Activated CD8-positive, alpha-beta memory T cell treated with anti-CD3 and anti-CD28 coated beads, Interleukin-2, amount 10 ng/mL, durations not matched to agents 7 days and 5 days (primary cell): Measurements from ENCODE around the gene TRAPPC12. TPM values are rescaled to one million over a fixed set of nuclear protein-coding genes. Genes with fewer than 3 reads are reported as not detected.
"Not testable (repeated sequence)": the region's sequence is repeated elsewhere in the genome, so short reads cannot be mapped to it uniquely, and the experiment has no call there.

Source experiments
- ATAC-seq: fragments of 150-1000 bp; cut with Tn5 transposase; one replicate; pipeline ENCODE4 v1.10.0; 2021; ENCODE audit warnings: moderate library complexity
- CTCF ChIA-PET: fragments of 350-600 bp; sonication (Branson Sonifier 250); formaldehyde crosslinking; loops from one replicate; lab custom pipeline; 2021; ENCODE audit warnings: antibody characterized with exemption; lab: Charles Lee
- DNase-seq: peaks from one replicate; pipeline ENCODE4 v3.0.0-alpha.2; 2020
- H3K27ac Mint-ChIP-seq: one replicate; pipeline ENCODE4 v1.8.0; 2021; ENCODE audit warnings: mild to moderate bottlenecking, mixed read lengths
- H3K27me3 Mint-ChIP-seq: one replicate; pipeline ENCODE4 v1.8.0; 2021; ENCODE audit warnings: mixed read lengths
- H3K36me3 Mint-ChIP-seq: one replicate; pipeline ENCODE4 v1.8.0; 2021; ENCODE audit warnings: mild to moderate bottlenecking, mixed read lengths
- H3K4me1 Mint-ChIP-seq: one replicate; pipeline ENCODE4 v1.8.0; 2021; ENCODE audit warnings: mixed read lengths
- H3K4me3 Mint-ChIP-seq: one replicate; pipeline ENCODE4 v1.8.0; 2021; ENCODE audit warnings: mild to moderate bottlenecking, moderate library complexity, mixed read lengths
- H3K9me3 Mint-ChIP-seq: one replicate; pipeline ENCODE4 v1.8.0; 2022; ENCODE audit warnings: low read depth, mixed read lengths
- total RNA-seq, 2 experiments: library from RNA; stranded (reverse); gene quantifications; one replicate each; pipeline ENCODE4 v1.2.3, GENCODE V29; 2021

Gene TRAPPC12
- total RNA-seq, 2 experiments from 2014 or later = 75.8 to 97.5 TPM

GRCh38 chr2:3354986-3355385 lies 24.5 kb upstream of the TRAPPC12 start:
- CTCF ChIA-PET = no interaction called here
- peaks cover 15% of the 10 kb centered on the region for H3K9me3 Mint-ChIP-seq
- H3K4me1 Mint-ChIP-seq = peaks cover 11% of the 10 kb centered on the region
- no peaks in the 10 kb centered on the region for H3K27me3 Mint-ChIP-seq
- ATAC-seq (no peak), DNase-seq (no peak)
- H3K27ac Mint-ChIP-seq = no peak overlapping the region
- no peak overlapping the region for H3K4me3 Mint-ChIP-seq
- H3K36me3 Mint-ChIP-seq = peaks cover 40% of the 10 kb centered on the region

DNA sequence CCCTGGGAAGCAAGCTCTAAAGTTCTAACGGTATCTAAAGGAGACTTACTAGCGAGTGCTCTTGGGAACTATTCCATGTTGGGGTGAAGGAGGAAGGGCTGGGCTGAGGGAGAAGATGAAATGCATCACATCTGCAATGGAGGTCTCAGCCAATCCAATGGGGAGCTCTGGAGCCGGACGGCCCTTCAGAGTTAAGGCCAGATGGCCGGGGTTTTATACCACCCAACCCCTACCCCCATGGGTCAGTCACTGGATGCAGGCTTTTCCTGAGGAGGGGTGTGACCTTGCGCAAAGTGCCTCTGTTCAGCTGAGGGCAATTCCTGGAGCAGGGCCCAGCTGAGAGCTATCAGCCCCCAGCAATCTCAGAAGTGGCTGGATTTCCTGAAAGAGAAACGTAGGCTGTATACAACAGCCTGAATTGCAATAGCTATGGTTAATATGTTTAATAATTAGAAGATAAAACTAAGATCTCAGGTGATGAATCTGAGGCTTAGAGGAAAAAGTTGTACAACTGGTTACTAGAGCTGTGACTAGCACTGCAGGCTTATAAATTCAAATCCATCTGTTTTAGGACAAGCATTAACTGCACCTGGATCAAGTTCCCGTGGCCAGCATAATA lies 23.4 kb upstream of the TRAPPC12 start:
- no peak overlapping the region for H3K4me3 Mint-ChIP-seq
- peaks cover 30% of the 10 kb centered on the region for H3K36me3 Mint-ChIP-seq
- H3K27ac Mint-ChIP-seq = peak overlapping the region; percentile 40
- H3K27me3 Mint-ChIP-seq = no peaks in the 10 kb centered on the region
- ATAC-seq = no peak
- H3K4me1 Mint-ChIP-seq = peaks cover 14% of the 10 kb centered on the region
- DNase-seq = no peak
- CTCF ChIA-PET = interaction anchor here (1.0 kb wide), 1 partner anchor 296 kb away, joined by 3 read pairs; no protein-coding TSS in a partner anchor
- H3K9me3 Mint-ChIP-seq = peaks cover 9% of the 10 kb centered on the region

- CTCF ChIA-PET = no interaction called here
- ATAC-seq (no peak), DNase-seq (no peak)
- Mint-ChIP-seq H3K27ac (peak overlapping the region; percentile 31), H3K36me3 (peaks cover 23% of the 10 kb centered on the region), H3K4me1 (peaks cover 20% of the 10 kb centered on the region), H3K9me3 (peaks cover 6% of the 10 kb centered on the region), H3K27me3 (no peaks in the 10 kb centered on the region), H3K4me3 (no peak overlapping the region)
Measured at GRCh38 chr2:3356799-3357198, 22.7 kb upstream of the TRAPPC12 start.

DNA sequence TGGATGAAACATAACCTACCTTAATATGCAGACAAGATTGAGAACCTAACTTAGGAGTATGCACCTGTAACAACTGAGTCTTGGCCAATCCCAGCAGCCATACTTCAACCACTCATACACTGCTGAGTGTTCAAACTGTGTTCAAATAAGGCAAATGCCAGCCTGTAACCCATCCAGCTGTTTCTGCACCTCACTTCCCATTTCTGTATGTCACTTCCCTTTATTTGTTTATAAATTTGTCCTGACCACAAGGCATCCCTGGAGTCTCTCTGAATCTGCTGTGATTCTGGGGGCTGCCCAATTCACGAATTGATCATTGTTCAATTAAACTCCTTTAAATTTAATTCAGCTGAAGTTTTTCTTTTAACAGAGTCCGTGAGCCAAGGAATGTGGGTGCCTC lies 22.0 kb upstream of the TRAPPC12 start:
- H3K4me3 Mint-ChIP-seq, H3K9me3 Mint-ChIP-seq, CTCF ChIA-PET, H3K27me3 Mint-ChIP-seq, DNase-seq, ATAC-seq, H3K27ac Mint-ChIP-seq: not testable (repeated sequence)
- Mint-ChIP-seq H3K4me1 (peaks cover 27% of the 10 kb centered on the region), H3K36me3 (peaks cover 18% of the 10 kb centered on the region)

GRCh38 chr2:3357926-3358325 lies 21.6 kb upstream of the TRAPPC12 start:
- DNase-seq (no peak), ATAC-seq (no peak)
- peaks cover 14% of the 10 kb centered on the region for H3K36me3 Mint-ChIP-seq
- CTCF ChIA-PET = no interaction called here
- H3K4me1 Mint-ChIP-seq = peaks cover 31% of the 10 kb centered on the region
- no peaks in the 10 kb centered on the region for H3K27me3 Mint-ChIP-seq
- H3K27ac Mint-ChIP-seq = no peak overlapping the region
- no peaks in the 10 kb centered on the region for H3K9me3 Mint-ChIP-seq
- H3K4me3 Mint-ChIP-seq = no peak overlapping the region

GRCh38 chr2:3361518-3362389 lies 17.7 kb upstream of the TRAPPC12 start:
- peak overlapping the region; percentile 14 for H3K27ac Mint-ChIP-seq
- no peak overlapping the region for H3K4me3 Mint-ChIP-seq
- no peaks in the 10 kb centered on the region for H3K9me3 Mint-ChIP-seq
- ATAC-seq (no peak), DNase-seq (no peak)
- no peaks in the 10 kb centered on the region for H3K27me3 Mint-ChIP-seq
- peaks cover 3% of the 10 kb centered on the region for H3K36me3 Mint-ChIP-seq
- CTCF ChIA-PET = no interaction called here
- peaks cover 38% of the 10 kb centered on the region for H3K4me1 Mint-ChIP-seq

DNA sequence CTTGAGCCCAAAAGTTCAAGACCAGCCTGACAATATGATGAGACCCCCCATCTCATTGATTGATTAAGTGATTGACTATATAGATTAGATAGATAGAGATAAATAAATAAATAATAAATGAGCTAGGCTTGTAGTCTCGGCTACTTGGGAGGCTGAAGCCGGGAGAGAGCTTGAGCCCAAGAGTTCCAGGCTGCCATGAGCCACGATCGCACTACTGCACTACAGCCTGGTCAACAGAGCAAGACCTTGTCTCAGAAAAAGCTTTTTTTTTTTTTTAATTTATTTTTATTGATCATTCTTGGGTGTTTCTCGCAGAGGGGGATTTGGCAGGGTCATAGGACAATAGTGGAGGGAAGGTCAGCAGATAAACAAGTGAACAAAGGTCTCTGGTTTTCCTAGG lies 14.3 kb upstream of the TRAPPC12 start:
- Mint-ChIP-seq H3K4me3 (no peak overlapping the region), H3K27ac (no peak overlapping the region), H3K36me3 (peaks cover 13% of the 10 kb centered on the region), H3K9me3 (peaks cover 2% of the 10 kb centered on the region), H3K4me1 (peaks cover 31% of the 10 kb centered on the region), H3K27me3 (no peaks in the 10 kb centered on the region)
- ATAC-seq (no peak), DNase-seq (no peak)
- CTCF ChIA-PET = no interaction called here

DNA sequence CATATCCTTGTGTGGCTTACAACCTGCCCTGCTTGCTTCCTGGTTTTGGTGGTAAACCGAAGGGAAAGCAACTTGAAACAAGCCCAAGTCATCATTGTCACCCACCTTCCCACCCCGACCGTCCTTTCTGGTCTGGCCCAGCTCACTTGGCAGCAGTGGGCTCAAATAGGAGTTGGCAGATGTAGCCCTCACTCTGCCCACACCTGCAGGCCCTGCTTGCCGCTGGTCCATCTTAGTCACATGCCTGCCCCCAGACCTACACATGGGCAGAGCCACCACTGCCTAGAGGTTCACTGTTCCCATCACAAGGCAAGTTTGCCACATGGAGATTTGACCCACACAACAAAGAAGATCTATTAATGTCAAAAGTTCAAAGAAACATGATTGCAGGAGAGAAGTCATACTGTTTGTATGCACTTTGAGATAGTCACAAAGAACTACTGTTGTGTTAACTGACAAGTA lies 11.2 kb upstream of the TRAPPC12 start:
- no peak overlapping the region for H3K27ac Mint-ChIP-seq
- CTCF ChIA-PET = no interaction called here
- peaks cover 13% of the 10 kb centered on the region for H3K36me3 Mint-ChIP-seq
- DNase-seq (no peak), ATAC-seq (no peak)
- no peak overlapping the region for H3K4me3 Mint-ChIP-seq
- H3K9me3 Mint-ChIP-seq = peaks cover 2% of the 10 kb centered on the region
- no peaks in the 10 kb centered on the region for H3K27me3 Mint-ChIP-seq
- peaks cover 6% of the 10 kb centered on the region for H3K4me1 Mint-ChIP-seq

GRCh38 chr2:3369340-3370181 lies 9.9 kb upstream of the TRAPPC12 start:
- CTCF ChIA-PET, ATAC-seq, H3K4me1 Mint-ChIP-seq, H3K27me3 Mint-ChIP-seq, H3K4me3 Mint-ChIP-seq, DNase-seq, H3K27ac Mint-ChIP-seq, H3K9me3 Mint-ChIP-seq: not testable (repeated sequence)
- peaks cover 10% of the 10 kb centered on the region for H3K36me3 Mint-ChIP-seq

DNA sequence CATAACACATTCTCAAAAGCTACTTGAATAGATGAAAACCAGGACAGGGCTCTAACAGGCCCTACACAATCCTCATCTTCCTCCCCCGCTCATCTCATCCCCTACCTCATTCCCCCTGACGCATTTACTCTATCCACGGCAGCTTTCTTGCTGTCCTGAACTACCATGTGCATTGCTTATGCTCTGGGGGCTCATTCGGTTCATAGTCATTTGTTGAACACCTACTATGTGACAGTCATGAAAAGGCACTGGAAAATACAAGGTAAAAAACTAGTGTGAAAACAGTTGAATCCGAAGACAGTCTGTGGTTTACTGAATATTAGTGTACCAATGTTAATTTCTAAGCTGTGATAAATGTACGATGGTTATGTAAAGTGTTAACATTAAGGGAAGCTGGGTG lies 2.7 kb upstream of the TRAPPC12 start:
- CTCF ChIA-PET = no interaction called here
- ATAC-seq = no peak

GRCh38 chr2:3377279-3377611 lies 2.2 kb upstream of the TRAPPC12 start:
- peak; percentile 28 for ATAC-seq
- Mint-ChIP-seq H3K27ac (peak overlapping the region; percentile 99), H3K4me3 (peak overlapping the region; percentile 100), H3K27me3 (no peaks in the 10 kb centered on the region), H3K9me3 (no peaks in the 10 kb centered on the region), H3K4me1 (peaks cover 47% of the 10 kb centered on the region), H3K36me3 (peaks cover 13% of the 10 kb centered on the region)
- peak; percentile 72 for DNase-seq
- CTCF ChIA-PET = interaction anchor here (1.5 kb wide), 1 partner anchor 181 kb away, joined by 6 read pairs; the partner anchor contains the start of gene RNASEH1

More for the DNA sequence above, 2.7 kb upstream of the TRAPPC12 start:
- DNase-seq = no peak
- peak overlapping the region; percentile 99 for H3K27ac Mint-ChIP-seq
- peak overlapping the region; percentile 100 for H3K4me3 Mint-ChIP-seq
- H3K36me3 Mint-ChIP-seq = peaks cover 12% of the 10 kb centered on the region
- H3K9me3 Mint-ChIP-seq = no peaks in the 10 kb centered on the region
- H3K4me1 Mint-ChIP-seq = peaks cover 46% of the 10 kb centered on the region
- H3K27me3 Mint-ChIP-seq = no peaks in the 10 kb centered on the region

GRCh38 chr2:3377612-3378432 lies 1.7 kb upstream of the TRAPPC12 start, which contains the start of gene EIPR1:
EIPR1 (minus strand) TSS chr2:3377818; CDS start chr2:3377689, 129 bp downstream.
- DNase-seq (peak; percentile 99), ATAC-seq (peak; percentile 87)
- H3K9me3 Mint-ChIP-seq = no peaks in the 10 kb centered on the region
- peak within 1 kb of the TSS; percentile 100 for H3K4me3 Mint-ChIP-seq
- CTCF ChIA-PET = interaction anchor here (1.5 kb wide), 1 partner anchor 181 kb away, joined by 6 read pairs; the partner anchor contains the start of gene RNASEH1
- H3K36me3 Mint-ChIP-seq = peaks cover 13% of the 10 kb centered on the region
- peaks cover 47% of the 10 kb centered on the region for H3K4me1 Mint-ChIP-seq
- peak within 1 kb of the TSS; percentile 99 for H3K27ac Mint-ChIP-seq
- H3K27me3 Mint-ChIP-seq = no peaks in the 10 kb centered on the region
